Adrenal gland (tissue), 12 donors: ENCODE measurements around the gene ANKRD33B. TPM values are rescaled to one million over a fixed set of nuclear protein-coding genes. Genes with fewer than 3 reads are reported as not detected.
A peak's percentile ranks its signal among the peaks of the same experiment; 100 is the strongest.

Experiments
- DNase-seq, 7 donors: peaks; one replicate each; pipeline ENCODE4 v3.0.0-alpha.2; 2019 to 2020
- H3K27ac ChIP-seq, 5 donors: fragments of 200-600 bp; sonication (generic) in 4 of 5; 1 replicate in 3 of 5; 2 replicates in 2 of 5; pipeline versions ENCODE4 v1.5.1 to v1.8.0; 2016 to 2020; ENCODE audit warnings: mild to moderate bottlenecking in 1 of 5
- H3K27me3 ChIP-seq: fragments of 200-600 bp; 2 replicates; pipeline ENCODE4 v1.8.0; 2021
- H3K36me3 ChIP-seq, 2 donors: fragments of 200-600 bp; replicated peaks in 1 of 2; 1 replicate in 1 of 2; 2 replicates in 1 of 2; pipeline versions ENCODE4 v1.5.1 to v1.8.0; 2018 to 2022
- H3K4me1 ChIP-seq, 2 donors: fragments of 200-600 bp; replicated peaks in 1 of 2; 1 replicate in 1 of 2; 2 replicates in 1 of 2; pipeline versions ENCODE4 v1.5.1 to v1.8.0; 2018 to 2021
- H3K4me3 ChIP-seq, 4 donors: fragments of 200-600 bp; sonication (generic) in 3 of 4; one replicate each; pipeline ENCODE4 v1.5.1; 2016 to 2018
- H3K9me3 ChIP-seq, 3 donors: fragments of 200-600 bp; sonication (generic) in 1 of 3; replicated peaks in 1 of 3; 1 replicate in 2 of 3; 2 replicates in 1 of 3; pipeline versions ENCODE4 v1.5.1 to v1.8.0; 2016 to 2021
- CTCF ChIP-seq, 6 experiments: fragments of 450-650 bp in 4 of 6; fragments of 200-600 bp in 2 of 6; sonication (generic) in 1 of 6; IDR thresholded peaks; 1 replicate in 5 of 6; 2 replicates in 1 of 6; pipeline versions ENCODE4 v1.5.1 to v1.8.0; 2016 to 2021; ENCODE audit warnings: antibody characterized with exemption in 6 of 6, mild to moderate bottlenecking in 2 of 6, moderate library complexity in 1 of 6
- POLR2A ChIP-seq, 2 donors: fragments of 450-650 bp; IDR thresholded peaks; one replicate each; pipeline ENCODE4 v1.6.1; 2017; ENCODE audit warnings: antibody characterized with exemption in 2 of 2, mild to moderate bottlenecking in 2 of 2, moderate library complexity in 1 of 2
- WGBS, 4 donors: extraction: QIAGEN DNeasy Blood & Tissue Kit in 2 of 4; methylation state at CpG; one replicate each; pipeline versions ENCODE4 v1.1.5 to v1.1.7; 2013 to 2017; 5-methylcytosine and 5-hydroxymethylcytosine counted together
- intact Hi-C, 2 donors: fragments of 100-400 bp; cut with DNase I; formaldehyde crosslinking; loops; one replicate each; pipeline versions ENCODE4 v1.14.1 to v1.15.0; 2022 to 2023
- polyA plus RNA-seq, 3 donors: library from polyadenylated mRNA; stranded (reverse); fragments of 200-250 nt in 2 of 3; fragments of 350-450 nt in 1 of 3; fragmentation: Illumina TruSeq in 1 of 3; extraction: RNeasy Lipid Tissue Mini Kit (QIAGEN cat#74804) in 1 of 3; gene quantifications; one replicate each; pipeline ENCODE4 v1.2.3, GENCODE V29; 2013 to 2014
- total RNA-seq, 9 donors: library from RNA; depleted of rRNA in 4 of 9; stranded (reverse); fragments of >200 nt in 4 of 9; fragments of 120-200 nt in 1 of 9; fragmentation: NEBNext Ultra II Directional in 1 of 9; extraction: Animal tissue kit (Norgen Biotek cat#: 25700) in 1 of 9; gene quantifications; one replicate each; pipeline versions ENCODE4 v1.1.0 to v1.2.4, GENCODE V29; 2013 to 2023
- donor health status: healthy with polysubstance abuse.
- donor health status: Bipolar disorder and iron deficiency.
- donor health status: DM: yes; HTN: yes; CAD: no.
- donor health status: DM: no; HTN: no; CAD: no.
- donor health status: DM: no; HTN: no; CAD: no.
- donor health status: DM: yes; HTN: yes; CAD: no.

The ANKRD33B gene
- total and polyA plus RNA-seq, 12 donors: 0.14 to 0.69 (median 0.23) TPM

- H3K36me3 ChIP-seq: no peaks in the 10 kb centered on the region
- 88 to 89% (median 88%) methylated on average over 11 of the region's 11 CpGs for whole genome bisulfite sequencing, 4 donors
- DNase-seq: peak in 1 of 7 donors; percentile 3
- no peaks in the 10 kb centered on the region for H3K9me3 ChIP-seq
- H3K4me1 ChIP-seq: peaks cover 0 to 8% of the 10 kb centered on the region in 2 donors
- H3K27ac ChIP-seq: no peak overlapping the region
- intact Hi-C loops: loop anchor here in 1 of 2 donors (10.0 kb wide), 2 partner anchors 59 to 339 kb away; partner anchors contain the start of gene ANKRD33B
- no peak overlapping the region for H3K4me3 ChIP-seq
- TF ChIP-seq POLR2A (IDR thresholded peaks at IDR 0.05) (no peak), CTCF (IDR thresholded peaks at IDR 0.05) (no peak)
- H3K27me3 ChIP-seq: no peaks in the 10 kb centered on the region
Observed at GRCh38 chr5:10624206-10624605, 60.3 kb downstream of the ANKRD33B start.

- H3K36me3 ChIP-seq: no peaks in the 10 kb centered on the region
- TF ChIP-seq POLR2A (IDR thresholded peaks at IDR 0.05) (no peak), CTCF (IDR thresholded peaks at IDR 0.05) (no peak)
- H3K27me3 ChIP-seq: no peaks in the 10 kb centered on the region
- H3K4me1 ChIP-seq: peaks cover 0 to 8% of the 10 kb centered on the region in 2 donors
- intact Hi-C loops: loop anchor here in 1 of 2 donors (10.0 kb wide), 2 partner anchors 60 to 340 kb away; partner anchors contain the start of gene ANKRD33B
- no peak overlapping the region for H3K27ac ChIP-seq
- DNase-seq: no peak
- WGBS, 4 donors: 91 to 97% (median 94%) methylated on average over 6 of the region's 6 CpGs
- no peak overlapping the region for H3K4me3 ChIP-seq
- H3K9me3 ChIP-seq: no peaks in the 10 kb centered on the region
Observed at GRCh38 chr5:10624679-10625078, 60.8 kb downstream of the ANKRD33B start.

- Histone ChIP-seq H3K9me3 (no peaks in the 10 kb centered on the region), H3K27me3 (no peaks in the 10 kb centered on the region), H3K4me1 (peaks cover 0 to 8% of the 10 kb centered on the region in 2 donors), H3K27ac (no peak overlapping the region), H3K36me3 (no peaks in the 10 kb centered on the region), H3K4me3 (no peak overlapping the region)
- TF ChIP-seq CTCF (IDR thresholded peaks at IDR 0.05) (no peak), POLR2A (IDR thresholded peaks at IDR 0.05) (no peak)
- 71 to 93% (median 87%) methylated on average over 11 to 15 of the region's 15 CpGs for WGBS, 4 donors
- DNase-seq: no peak
- intact Hi-C loops: loop anchor here in 1 of 2 donors (10.0 kb wide), 2 partner anchors 61 to 341 kb away; partner anchors contain the start of gene ANKRD33B
Observed at GRCh38 chr5:10625700-10626472, 62.0 kb downstream of the ANKRD33B start.

GRCh38 chr5:10626473-10627013 lies 62.7 kb downstream of the ANKRD33B start:
- Histone ChIP-seq H3K27ac (no peak overlapping the region), H3K4me1 (peaks cover 0 to 8% of the 10 kb centered on the region in 2 donors), H3K27me3 (no peaks in the 10 kb centered on the region), H3K9me3 (no peaks in the 10 kb centered on the region), H3K36me3 (no peaks in the 10 kb centered on the region), H3K4me3 (no peak overlapping the region)
- TF ChIP-seq CTCF (IDR thresholded peaks at IDR 0.05): no peak
- no peak for TF ChIP-seq POLR2A (IDR thresholded peaks at IDR 0.05)
- intact Hi-C loops: loop anchor here in 1 of 2 donors (10.0 kb wide), 2 partner anchors 62 to 342 kb away; partner anchors contain the start of gene ANKRD33B
- DNase-seq: no peak
- 66 to 82% (median 71%) methylated on average over 10 to 12 of the region's 12 CpGs for WGBS, 4 donors
